Measurements from ENCODE around the gene PDE6G. TPM values are rescaled to one million over a fixed set of nuclear protein-coding genes. Genes with fewer than 3 reads are reported as not detected.
"Not testable (repeated sequence)": the region's sequence is repeated elsewhere in the genome, so short reads cannot be mapped to it uniquely, and the experiment has no call there.

The PDE6G gene
- total RNA-seq, 2 donors from 2014 or later, result not detected

DNA sequence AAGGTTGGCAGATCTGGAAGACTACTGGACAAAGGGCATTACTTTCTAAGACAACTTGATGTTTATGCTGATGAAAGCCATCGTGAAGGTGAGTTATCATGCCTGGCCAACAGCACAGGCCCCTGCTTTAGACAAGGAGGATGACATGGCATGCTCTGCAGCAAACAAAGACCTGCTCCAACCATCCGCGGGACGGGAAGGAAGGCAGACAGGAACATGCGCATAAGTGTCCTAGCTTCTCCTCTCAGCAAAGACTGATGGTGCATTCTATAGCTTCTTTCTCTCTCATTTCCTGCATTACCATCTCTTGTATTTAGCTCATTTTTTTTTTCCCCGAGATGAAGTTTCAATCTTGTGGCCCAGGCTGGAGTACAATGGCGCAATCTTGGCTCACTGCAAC, 24.9 kb downstream of the PDE6G start:
- no peak for TF ChIP-seq POLR2A (IDR thresholded peaks at IDR 0.05)
- TF ChIP-seq, protein P1, sequence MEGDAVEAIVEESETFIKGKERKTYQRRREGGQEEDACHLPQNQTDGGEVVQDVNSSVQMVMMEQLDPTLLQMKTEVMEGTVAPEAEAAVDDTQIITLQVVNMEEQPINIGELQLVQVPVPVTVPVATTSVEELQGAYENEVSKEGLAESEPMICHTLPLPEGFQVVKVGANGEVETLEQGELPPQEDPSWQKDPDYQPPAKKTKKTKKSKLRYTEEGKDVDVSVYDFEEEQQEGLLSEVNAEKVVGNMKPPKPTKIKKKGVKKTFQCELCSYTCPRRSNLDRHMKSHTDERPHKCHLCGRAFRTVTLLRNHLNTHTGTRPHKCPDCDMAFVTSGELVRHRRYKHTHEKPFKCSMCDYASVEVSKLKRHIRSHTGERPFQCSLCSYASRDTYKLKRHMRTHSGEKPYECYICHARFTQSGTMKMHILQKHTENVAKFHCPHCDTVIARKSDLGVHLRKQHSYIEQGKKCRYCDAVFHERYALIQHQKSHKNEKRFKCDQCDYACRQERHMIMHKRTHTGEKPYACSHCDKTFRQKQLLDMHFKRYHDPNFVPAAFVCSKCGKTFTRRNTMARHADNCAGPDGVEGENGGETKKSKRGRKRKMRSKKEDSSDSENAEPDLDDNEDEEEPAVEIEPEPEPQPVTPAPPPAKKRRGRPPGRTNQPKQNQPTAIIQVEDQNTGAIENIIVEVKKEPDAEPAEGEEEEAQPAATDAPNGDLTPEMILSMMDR (IDR thresholded peaks at IDR 0.05), result no peak
- intact Hi-C loops (cut with DNase I), result no loop called here
- DNase-seq, result no peak
- H3K27ac ChIP-seq, result no peak overlapping the region
- peaks cover 23% of the 10 kb centered on the region for H3K4me1 ChIP-seq
- no peak overlapping the region for H3K4me3 ChIP-seq
- no peaks in the 10 kb centered on the region for H3K9me3 ChIP-seq
- ATAC-seq, result no peak
- WGBS, 2 donors, result 75 to 93% methylated on average over 7 of the region's 7 CpGs
- no peaks in the 10 kb centered on the region for H3K27me3 ChIP-seq
- peaks cover 6 to 19% of the 10 kb centered on the region in 2 donors for H3K36me3 ChIP-seq (replicated peaks in 1 of 2; ENCODE audit: insufficient read depth in 1 of 2, low read depth in 2 of 2)

DNA sequence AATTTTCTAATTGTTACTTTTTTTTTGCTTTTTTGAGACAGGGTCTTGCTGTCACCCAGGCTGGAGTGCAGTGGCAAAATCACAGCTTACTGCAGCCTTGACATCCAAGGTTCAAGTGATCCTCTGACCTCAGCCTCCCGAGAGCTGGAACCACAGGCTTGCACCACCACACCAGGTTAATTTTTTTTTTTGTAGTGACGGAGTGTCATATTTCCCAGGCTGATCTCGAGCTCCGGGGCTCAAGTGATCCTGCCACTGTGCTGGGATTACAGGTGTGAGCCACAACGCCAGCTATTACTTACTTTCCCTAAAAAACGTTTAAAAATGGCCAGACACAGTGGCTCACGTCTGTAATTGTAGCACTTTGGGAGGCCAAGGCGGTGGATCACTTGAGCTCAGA, 26.1 kb downstream of the PDE6G start:
- Histone ChIP-seq H3K9me3 (no peaks in the 10 kb centered on the region), H3K4me1 (peaks cover 14% of the 10 kb centered on the region), H3K4me3 (no peak overlapping the region), H3K27ac (no peak overlapping the region), H3K36me3 (replicated peaks in 1 of 2; ENCODE audit: insufficient read depth in 1 of 2, low read depth in 2 of 2) (peaks cover 6 to 22% of the 10 kb centered on the region in 2 donors), H3K27me3 (no peaks in the 10 kb centered on the region)
- 79 to 80% methylated on average over 8 of the region's 8 CpGs for WGBS, 2 donors
- TF ChIP-seq POLR2A (IDR thresholded peaks at IDR 0.05), result no peak
- TF ChIP-seq, protein P1 (IDR thresholded peaks at IDR 0.05), result no peak
- DNase-seq (no peak), ATAC-seq (no peak)
- intact Hi-C loops (cut with DNase I), result no loop called here

DNA sequence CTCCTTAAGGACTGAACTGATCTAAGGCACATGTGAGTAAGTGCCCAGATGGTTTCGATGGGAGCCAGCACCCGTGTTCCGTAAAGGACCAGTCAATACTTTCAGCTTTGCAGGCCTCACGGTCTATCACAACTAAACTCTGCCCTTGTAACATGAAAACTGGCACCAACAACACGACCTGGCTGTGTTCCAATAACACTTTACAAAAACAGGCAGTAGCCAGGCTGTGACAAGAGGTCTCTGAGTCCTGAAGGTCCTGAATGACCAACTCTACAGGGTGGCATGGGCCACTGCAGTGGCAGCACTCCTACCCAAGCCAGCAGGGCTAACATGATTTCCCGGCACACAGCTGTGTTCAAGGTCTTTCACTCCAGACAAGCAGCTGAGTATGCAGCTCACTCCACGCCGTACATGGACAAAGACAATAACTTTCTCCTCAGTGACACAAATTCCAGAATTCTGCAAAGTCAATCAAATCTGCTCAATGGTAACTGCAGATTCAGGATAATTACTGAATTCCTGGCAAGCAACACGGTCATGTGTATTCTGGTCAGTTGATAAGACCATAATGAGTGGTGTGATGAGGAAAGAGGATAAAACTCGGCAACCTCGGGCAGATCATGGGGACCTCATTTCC, 34.7 kb downstream of the PDE6G start:
- WGBS, 2 donors, result 22 to 25% methylated on average over 4 to 11 of the region's 11 CpGs
- peak; percentile 90 for ATAC-seq

DNA sequence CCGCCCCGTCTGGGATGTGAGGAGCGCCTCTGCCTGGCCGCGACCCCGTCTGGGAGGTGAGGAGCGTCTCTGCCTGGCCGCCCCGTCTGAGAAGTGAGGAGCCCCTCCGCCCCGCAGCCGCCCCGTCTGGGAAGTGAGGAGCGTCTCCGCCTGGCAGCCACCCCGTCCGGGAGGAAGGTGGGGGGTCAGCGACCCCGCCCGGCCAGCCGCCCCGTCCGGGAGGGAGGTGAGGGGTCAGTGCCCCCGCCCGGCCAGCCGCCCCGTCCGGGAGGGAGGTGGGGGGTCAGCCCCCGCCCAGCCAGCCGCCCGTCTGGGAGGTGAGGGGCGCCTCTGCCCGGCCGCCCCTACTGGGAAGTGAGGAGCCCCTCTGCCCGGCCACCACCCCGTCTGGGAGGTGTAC, 38.0 kb downstream of the PDE6G start:
- H3K27me3 ChIP-seq; H3K36me3 ChIP-seq (replicated peaks in 1 of 2; ENCODE audit: insufficient read depth in 1 of 2, low read depth in 2 of 2); ATAC-seq; H3K4me3 ChIP-seq; H3K27ac ChIP-seq; H3K9me3 ChIP-seq; intact Hi-C loops (cut with DNase I); DNase-seq: not testable (repeated sequence)
- H3K4me1 ChIP-seq, result peaks cover 20% of the 10 kb centered on the region
- WGBS, 2 donors, result 100% methylated on average over 9 to 12 of the region's 36 CpGs

More for the DNA sequence above, 34.7 kb downstream of the PDE6G start:
- Histone ChIP-seq H3K4me1 (peaks cover 20% of the 10 kb centered on the region), H3K9me3 (no peaks in the 10 kb centered on the region), H3K36me3 (replicated peaks in 1 of 2; ENCODE audit: insufficient read depth in 1 of 2, low read depth in 2 of 2) (peaks cover 0 to 20% of the 10 kb centered on the region in 2 donors), H3K27ac (peak overlapping the region; percentile 13 to 55 (median 42)), H3K4me3 (no peak overlapping the region), H3K27me3 (no peaks in the 10 kb centered on the region)
- TF ChIP-seq POLR2A (IDR thresholded peaks at IDR 0.05), result peak in 1 of 3 donors; percentile 2
- TF ChIP-seq, protein P1 (IDR thresholded peaks at IDR 0.05), result peak in 2 of 7 experiments; percentile 13 to 16
- DNase-seq, result peak; percentile 66 to 77 (median 74)
- intact Hi-C loops (cut with DNase I), result no loop called here

DNA sequence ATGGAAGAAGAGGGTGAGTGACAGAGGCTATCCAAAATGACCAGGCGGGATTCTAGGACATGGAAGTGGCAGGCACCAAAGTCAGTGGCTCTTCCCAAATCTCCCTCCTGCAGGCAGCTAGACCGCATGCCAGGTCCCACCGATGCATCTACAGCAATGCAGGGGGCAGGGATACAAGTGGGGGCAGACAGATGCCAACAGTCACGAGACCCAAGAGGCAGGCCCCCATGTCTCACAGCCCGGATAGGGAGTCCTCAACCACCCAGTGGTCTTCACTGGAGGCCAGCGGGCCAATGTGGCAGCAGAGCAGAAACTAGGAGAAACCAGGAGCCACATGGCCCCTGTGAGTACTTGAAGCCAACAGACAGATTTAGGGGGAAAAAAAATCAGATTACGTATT, 39.5 kb downstream of the PDE6G start:
- WGBS, 2 donors, result 64 to 94% methylated on average over 3 to 7 of the region's 7 CpGs
- ATAC-seq (no peak), DNase-seq (no peak)
- Histone ChIP-seq H3K4me1 (peaks cover 13% of the 10 kb centered on the region), H3K4me3 (no peak overlapping the region), H3K27ac (no peak overlapping the region), H3K9me3 (no peaks in the 10 kb centered on the region), H3K27me3 (no peaks in the 10 kb centered on the region), H3K36me3 (replicated peaks in 1 of 2; ENCODE audit: insufficient read depth in 1 of 2, low read depth in 2 of 2) (peaks cover 0 to 13% of the 10 kb centered on the region in 2 donors)
- intact Hi-C loops (cut with DNase I), result no loop called here
- TF ChIP-seq, protein P1 (IDR thresholded peaks at IDR 0.05), result no peak
- no peak for TF ChIP-seq POLR2A (IDR thresholded peaks at IDR 0.05)

All from body of pancreas (tissue), 4 donors.